ENCODE measurements around the gene HDDC3.

The HDDC3 gene

DNA sequence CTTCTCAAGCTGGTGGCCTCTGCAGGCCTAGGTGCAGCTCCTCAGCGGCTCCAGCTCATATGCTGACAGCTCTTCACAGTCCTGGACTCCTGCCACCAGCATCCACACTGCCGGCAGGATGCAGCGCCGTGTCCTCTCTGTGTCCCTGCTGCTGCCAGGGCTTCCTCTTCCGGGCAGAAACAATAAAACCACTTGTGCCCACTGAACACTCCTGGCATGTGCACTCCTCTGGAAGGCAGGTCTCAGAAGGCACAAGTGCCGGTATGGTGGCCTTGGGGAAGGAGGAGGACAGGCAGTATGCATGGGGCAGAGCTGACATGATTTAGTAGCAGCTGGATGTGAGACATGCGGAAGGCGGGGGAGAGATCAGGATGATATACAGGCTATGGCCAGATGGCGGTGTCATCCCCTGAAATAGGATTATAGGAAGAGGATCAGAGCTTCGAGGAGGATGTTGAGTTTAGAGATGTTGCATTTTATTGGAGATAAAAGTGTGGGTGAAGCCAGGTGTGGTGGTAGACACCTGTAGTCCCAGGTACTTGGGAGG lies 36.7 kb downstream of the HDDC3 start:
- peak; percentile 30 for TF ChIP-seq CTCF (IDR thresholded peaks at IDR 0.05; ENCODE audit: low read depth, low read length, missing control alignments)
- H3K36me3 ChIP-seq (replicated peaks): peaks cover 9% of the 10 kb centered on the region
- H3K4me3 ChIP-seq (ENCODE audit: low read depth, low read length): no peak overlapping the region
- no peak overlapping the region for H3K27ac ChIP-seq
- no peak for DNase-seq
- no peaks in the 10 kb centered on the region for H3K27me3 ChIP-seq (replicated peaks)
- in situ Hi-C loops (cut with HindIII; ENCODE audit: low pct_ligation_motif_present, low sequenced_read_pairs): no loop called here

- TF ChIP-seq CTCF (IDR thresholded peaks at IDR 0.05; ENCODE audit: low read depth, low read length, missing control alignments): peak; percentile 23
- Histone ChIP-seq H3K36me3 (replicated peaks) (peaks cover 9% of the 10 kb centered on the region), H3K4me3 (ENCODE audit: low read depth, low read length) (no peak overlapping the region), H3K27me3 (replicated peaks) (no peaks in the 10 kb centered on the region), H3K27ac (no peak overlapping the region)
- no peak for DNase-seq
- in situ Hi-C loops (cut with HindIII; ENCODE audit: low pct_ligation_motif_present, low sequenced_read_pairs): no loop called here
Measured at GRCh38 chr15:90893175-90894090, 38.9 kb downstream of the HDDC3 start.

DNA sequence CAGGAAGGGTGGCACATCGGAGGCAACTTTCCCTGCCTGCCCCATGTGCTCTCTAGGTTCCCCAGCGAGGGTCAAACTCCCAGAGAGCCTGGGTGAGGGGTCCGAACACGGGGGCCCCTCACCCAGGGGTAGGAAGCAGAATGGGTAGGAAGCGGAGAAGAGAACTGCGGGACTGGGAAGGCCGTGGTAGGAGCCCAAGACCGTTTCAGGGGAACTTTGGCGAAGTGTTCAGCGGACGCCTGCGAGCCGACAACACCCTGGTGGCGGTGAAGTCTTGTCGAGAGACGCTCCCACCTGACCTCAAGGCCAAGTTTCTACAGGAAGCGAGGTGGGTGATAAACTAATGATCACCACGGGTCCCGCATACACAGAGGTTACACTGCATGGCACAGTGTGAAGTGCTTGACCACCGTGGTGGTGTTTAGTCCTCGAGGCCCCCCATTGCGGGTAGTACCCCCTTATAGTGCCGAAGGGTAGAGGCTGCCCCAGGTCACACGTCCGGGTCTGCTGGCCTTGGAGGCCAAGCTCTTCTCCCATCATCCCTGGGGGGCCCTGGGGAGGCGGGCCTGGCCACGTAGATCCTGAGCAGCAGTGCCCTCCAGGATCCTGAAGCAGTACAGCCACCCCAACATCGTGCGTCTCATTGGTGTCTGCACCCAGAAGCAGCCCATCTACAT lies 39.7 kb downstream of the HDDC3 start:
- H3K4me3 ChIP-seq (ENCODE audit: low read depth, low read length): no peak overlapping the region
- peaks cover 9% of the 10 kb centered on the region for H3K36me3 ChIP-seq (replicated peaks)
- no peaks in the 10 kb centered on the region for H3K27me3 ChIP-seq (replicated peaks)
- no peak overlapping the region for H3K27ac ChIP-seq
- no peak for TF ChIP-seq CTCF (IDR thresholded peaks at IDR 0.05; ENCODE audit: low read depth, low read length, missing control alignments)
- DNase-seq: no peak
- in situ Hi-C loops (cut with HindIII; ENCODE audit: low pct_ligation_motif_present, low sequenced_read_pairs): no loop called here

DNA sequence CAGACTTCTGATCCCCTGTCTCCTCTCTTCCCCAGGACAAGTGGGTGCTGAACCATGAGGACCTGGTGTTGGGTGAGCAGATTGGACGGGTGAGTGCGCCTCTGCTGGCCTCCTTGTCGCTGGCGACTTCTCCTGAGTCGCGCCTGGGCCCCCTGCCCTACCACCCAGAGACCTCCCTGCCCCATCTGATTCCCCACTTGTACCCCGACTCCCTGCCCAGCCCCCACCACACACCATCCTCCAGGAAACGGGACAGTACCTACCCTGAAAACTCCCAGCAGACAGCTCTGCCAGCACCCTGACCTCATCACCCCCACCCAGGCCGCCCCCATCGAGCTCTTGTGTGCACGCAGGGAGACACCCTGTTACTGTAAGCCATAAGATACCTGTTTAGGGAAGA lies 40.3 kb downstream of the HDDC3 start:
- TF ChIP-seq CTCF (IDR thresholded peaks at IDR 0.05; ENCODE audit: low read depth, low read length, missing control alignments): no peak
- Histone ChIP-seq H3K4me3 (ENCODE audit: low read depth, low read length) (no peak overlapping the region), H3K36me3 (replicated peaks) (peaks cover 9% of the 10 kb centered on the region), H3K27ac (no peak overlapping the region), H3K27me3 (replicated peaks) (no peaks in the 10 kb centered on the region)
- DNase-seq: no peak
- in situ Hi-C loops (cut with HindIII; ENCODE audit: low pct_ligation_motif_present, low sequenced_read_pairs): no loop called here

GRCh38 chr15:90891346-90891949 lies 40.9 kb downstream of the HDDC3 start:
- H3K36me3 ChIP-seq (replicated peaks): peaks cover 9% of the 10 kb centered on the region
- DNase-seq: no peak
- H3K27ac ChIP-seq: no peak overlapping the region
- no peak for TF ChIP-seq CTCF (IDR thresholded peaks at IDR 0.05; ENCODE audit: low read depth, low read length, missing control alignments)
- no peak overlapping the region for H3K4me3 ChIP-seq (ENCODE audit: low read depth, low read length)
- no peaks in the 10 kb centered on the region for H3K27me3 ChIP-seq (replicated peaks)
- in situ Hi-C loops (cut with HindIII; ENCODE audit: low pct_ligation_motif_present, low sequenced_read_pairs): no loop called here
